H1 (cell line): ENCODE data around the gene PKN3. TPM values are rescaled to one million over a fixed set of nuclear protein-coding genes. Genes with fewer than 3 reads are reported as not detected.

Experiments used
- CTCF ChIA-PET: fragments of 300-600 bp; sonication (Branson Sonifier 250); formaldehyde crosslinking; loops from one replicate; lab custom pipeline; 2021; ENCODE audit not compliant: partially characterized antibody; lab: Charles Lee
- POLR2A ChIA-PET: fragments of 300-600 bp; sonication (Branson Sonifier 250); formaldehyde crosslinking; loops from one replicate; lab custom pipeline; 2021; ENCODE audit warnings: inconsistent platforms; ENCODE audit not compliant: partially characterized antibody; lab: Charles Lee
- DNase-seq, 2 experiments: peaks; one replicate each; pipeline versions ENCODE4 v3.0.0 to v3.0.0-alpha.2; 2010 to 2022; ENCODE audit warnings: low spot score in 2 of 2, low read depth in 1 of 2, mixed read lengths in 1 of 2
- FAIRE-seq: peaks from 2 replicates; lab custom pipeline; 2011; peaks lifted over from hg19 to GRCh38; lab: Jason Lieb, UNC
- H2AFZ ChIP-seq: 2 replicates; pipeline ENCODE4 v1.8.1; 2012; ENCODE audit warnings: low read length, inconsistent platforms
- H2AK5ac ChIP-seq: 2 replicates; pipeline ENCODE4 v1.6.1; 2013; ENCODE audit warnings: low read depth, low read length
- H2BK120ac ChIP-seq: replicated peaks from 2 replicates; pipeline ENCODE3; 2013; ENCODE audit warnings: low read depth, low read length, inconsistent platforms
- H2BK12ac ChIP-seq: 2 replicates; pipeline ENCODE4 v1.6.1; 2013; ENCODE audit warnings: low read depth, low read length
- H2BK15ac ChIP-seq: 2 replicates; pipeline ENCODE4 v1.6.1; 2013; ENCODE audit warnings: low read length
- H2BK20ac ChIP-seq: 2 replicates; pipeline ENCODE4 v1.6.1; 2013; ENCODE audit warnings: low read length
- H2BK5ac ChIP-seq: 2 replicates; pipeline ENCODE4 v1.6.1; 2013; ENCODE audit warnings: low read depth, low read length
- H3K14ac ChIP-seq: 2 replicates; pipeline ENCODE4 v1.6.1; 2013; ENCODE audit warnings: inconsistent platforms; ENCODE audit not compliant: insufficient read length
- H3K18ac ChIP-seq: 2 replicates; pipeline ENCODE4 v1.6.1; 2013; ENCODE audit warnings: low read length; ENCODE audit errors: extremely low read depth
- H3K23ac ChIP-seq: 2 replicates; pipeline ENCODE4 v1.6.1; 2013; ENCODE audit warnings: inconsistent platforms; ENCODE audit not compliant: insufficient read length
- H3K23me2 ChIP-seq: 2 replicates; pipeline ENCODE4 v1.6.1; 2013; ENCODE audit warnings: low read depth, low read length
- H3K27ac ChIP-seq: 2 replicates; pipeline ENCODE4 v1.6.1; 2011; ENCODE audit warnings: low read depth, low read length, inconsistent platforms
- H3K27me3 ChIP-seq, 4 experiments: replicated peaks in 1 of 4; 1 replicate in 1 of 4; 2 replicates in 3 of 4; pipeline versions ENCODE4 v1.6.1 to v1.8.1; 2011 to 2013; ENCODE audit warnings: low read length in 3 of 4, mild to moderate bottlenecking in 3 of 4, inconsistent platforms in 2 of 4, mixed read lengths in 2 of 4, moderate library complexity in 1 of 4; ENCODE audit not compliant: control insufficient read depth in 3 of 4, insufficient read depth in 3 of 4; ENCODE audit errors: extremely low read depth in 1 of 4
- H3K36me3 ChIP-seq, 4 experiments: 2 replicates each; pipeline versions ENCODE4 v1.6.1 to v1.8.1; 2011 to 2013; ENCODE audit warnings: mild to moderate bottlenecking in 4 of 4, low read length in 3 of 4, moderate library complexity in 2 of 4, control low read depth in 1 of 4, inconsistent platforms in 1 of 4; ENCODE audit not compliant: insufficient read depth in 4 of 4, control insufficient read depth in 2 of 4
- H3K4ac ChIP-seq: replicated peaks from 2 replicates; pipeline ENCODE3; 2013; ENCODE audit warnings: low read length, low read depth, mixed read lengths, inconsistent platforms; ENCODE audit not compliant: insufficient read length
- H3K4me1 ChIP-seq, 4 experiments: replicated peaks in 1 of 4; 1 replicate in 1 of 4; 2 replicates in 3 of 4; pipeline versions ENCODE4 v1.6.1 to v1.8.1; 2011 to 2013; ENCODE audit warnings: low read length in 3 of 4, inconsistent platforms in 2 of 4, mixed read lengths in 1 of 4; ENCODE audit not compliant: insufficient read depth in 4 of 4, control insufficient read depth in 3 of 4
- H3K4me2 ChIP-seq, 2 experiments: 2 replicates each; pipeline versions ENCODE4 v1.6.1 to v1.8.1; 2011 to 2013; ENCODE audit warnings: low read depth in 2 of 2, low read length in 2 of 2, control low read depth in 1 of 2, inconsistent platforms in 1 of 2, mild to moderate bottlenecking in 1 of 2; ENCODE audit not compliant: insufficient read depth in 1 of 2
- H3K4me3 ChIP-seq, 4 experiments: fragments of 200-600, 300-600 bp in 1 of 4; sonication (generic), shearing (Covaris generic), sonication (Bioruptor Twin) in 1 of 4; 2 replicates each; pipeline versions ENCODE4 v1.5.1 to v1.8.1; 2011 to 2016; ENCODE audit warnings: low read length in 4 of 4, low read depth in 3 of 4, control low read depth in 2 of 4, inconsistent platforms in 2 of 4, mild to moderate bottlenecking in 2 of 4, mixed read lengths in 1 of 4, moderate library complexity in 1 of 4; ENCODE audit not compliant: insufficient read depth in 2 of 4; ENCODE audit errors: extremely low read depth in 1 of 4
- H3K56ac ChIP-seq: replicated peaks from 2 replicates; pipeline ENCODE3; 2013; ENCODE audit warnings: low read depth, mild to moderate bottlenecking, mixed read lengths, low read length, inconsistent platforms; ENCODE audit not compliant: insufficient read length
- H3K79me1 ChIP-seq: 2 replicates; pipeline ENCODE4 v1.6.1; 2013; ENCODE audit warnings: low read depth, low read length, control low read depth
- H3K79me2 ChIP-seq, 2 experiments: 2 replicates each; pipeline versions ENCODE4 v1.6.1 to v1.8.1; 2012 to 2013; ENCODE audit warnings: low read length in 2 of 2, mild to moderate bottlenecking in 2 of 2, inconsistent platforms in 1 of 2; ENCODE audit not compliant: insufficient read depth in 2 of 2, control insufficient read depth in 1 of 2
- H3K9ac ChIP-seq, 4 experiments: replicated peaks in 1 of 4; 1 replicate in 1 of 4; 2 replicates in 3 of 4; pipeline versions ENCODE4 v1.6.1 to v1.8.1; 2011 to 2013; ENCODE audit warnings: low read depth in 3 of 4, low read length in 3 of 4, control low read depth in 2 of 4, mild to moderate bottlenecking in 2 of 4, moderate library complexity in 2 of 4, inconsistent platforms in 1 of 4; ENCODE audit errors: extremely low read depth in 1 of 4
- H3K9me3 ChIP-seq, 2 experiments: 2 replicates each; pipeline versions ENCODE4 v1.6.1 to v1.8.1; 2012 to 2013; ENCODE audit warnings: mild to moderate bottlenecking in 2 of 2, moderate library complexity in 2 of 2, control low read depth in 1 of 2, inconsistent platforms in 1 of 2, low read depth in 1 of 2, low read length in 1 of 2, mixed read lengths in 1 of 2; ENCODE audit not compliant: insufficient read depth in 2 of 2
- H4K20me1 ChIP-seq, 2 experiments: replicated peaks in 1 of 2; 2 replicates each; pipeline versions ENCODE3 to v1.8.1; 2011 to 2013; ENCODE audit warnings: inconsistent platforms in 2 of 2, low read length in 2 of 2, mild to moderate bottlenecking in 1 of 2; ENCODE audit not compliant: insufficient read depth in 2 of 2, control insufficient read depth in 1 of 2
- H4K5ac ChIP-seq: 2 replicates; pipeline ENCODE4 v1.6.1; 2013; ENCODE audit warnings: low read length, low read depth, mixed read lengths, inconsistent platforms; ENCODE audit not compliant: insufficient read length
- H4K8ac ChIP-seq: 2 replicates; pipeline ENCODE4 v1.8.0; 2013; ENCODE audit warnings: mild to moderate bottlenecking, moderate library complexity, low read length, inconsistent platforms; ENCODE audit not compliant: insufficient read depth; ENCODE audit errors: extremely low read depth
- H4K91ac ChIP-seq: replicated peaks from 2 replicates; pipeline ENCODE3; 2013; ENCODE audit warnings: low read length, mixed read lengths, inconsistent platforms; ENCODE audit not compliant: insufficient read length
- E2F6 ChIP-seq: IDR thresholded peaks from 2 replicates; pipeline ENCODE4 v1.6.1; 2012; ENCODE audit warnings: inconsistent platforms
- WGBS, 2 experiments: shearing (Covaris generic) in 1 of 2; methylation state at CpG; one replicate each; pipeline versions ENCODE4 v1.1.6 to v1.1.7; 2013 to 2015; ENCODE audit warnings: low lambda C conversion rate in 2 of 2, mixed read lengths in 2 of 2, inconsistent platforms in 1 of 2, low coverage in 1 of 2, missing lambda C conversion rate in 1 of 2; ENCODE audit not compliant: insufficient replicate concordance in 2 of 2, insufficient coverage in 1 of 2, insufficient read length in 1 of 2; ENCODE audit errors: extremely low coverage in 1 of 2, missing lambda C conversion rate in 1 of 2; 5-methylcytosine and 5-hydroxymethylcytosine counted together
- polyA plus RNA-seq, 7 experiments: library from polyadenylated mRNA; depleted of rRNA in 3 of 7; stranded (reverse) in 5 of 7; unstranded in 2 of 7; fragments of >200 nt in 5 of 7; fragments of 200-250 nt in 2 of 7; gene quantifications; 1 replicate in 5 of 7; 2 replicates in 1 of 7; 4 replicates in 1 of 7; pipeline versions ENCODE4 v1.2.1 to v1.2.3, GENCODE V29; 2011 to 2013; ENCODE audit warnings: missing spikeins in 2 of 7, mixed read lengths in 2 of 7
- total RNA-seq: library from RNA; stranded (reverse); fragmentation: NEBNext Ultra II Directional; extraction: Animal tissue kit (Norgen Biotek cat#: 25700); gene quantifications from 2 replicates; pipeline ENCODE4 v1.2.1, GENCODE V29; 2021

Gene PKN3
- total and polyA plus RNA-seq, 2 of the 8 experiments (the other 6 are each of a cell fraction or from before 2014, with no cell fraction given): 15.7 to 16.3 TPM

- Histone ChIP-seq H3K9me3 (no peaks in the 10 kb centered on the region), H3K4me2 (no peak overlapping the region), H2BK120ac (no peak overlapping the region), H2BK20ac (no peak overlapping the region), H2BK12ac (no peak overlapping the region), H2BK5ac (no peak overlapping the region), H4K5ac (no peak overlapping the region), H3K27me3 (no peaks in the 10 kb centered on the region), H3K27ac (no peak overlapping the region), H3K23ac (no peak overlapping the region), H2AFZ (no peak overlapping the region), H3K79me1 (peaks cover 2% of the 10 kb centered on the region; the same call in 1 of the 2 replicates), H3K4ac (no peak overlapping the region), H2BK15ac (no peak overlapping the region), H4K20me1 (no peaks in the 10 kb centered on the region), H2AK5ac (no peak overlapping the region), H3K9ac (no peak overlapping the region), H3K23me2 (peaks cover 3% of the 10 kb centered on the region; the same call in 1 of the 2 replicates), H3K14ac (no peak overlapping the region), H3K36me3 (peaks cover 0 to 2% (median under 1%) of the 10 kb centered on the region in 4 experiments; a peak in 1 of 8 replicates), H4K8ac (no peak overlapping the region), H3K56ac (peak overlapping the region; percentile 6), H3K4me3 (no peak overlapping the region), H3K4me1 (peaks cover 0 to 1% (median 0%) of the 10 kb centered on the region in 4 experiments; a peak in 1 of 7 replicates), H3K79me2 (no peaks in the 10 kb centered on the region), H4K91ac (no peak overlapping the region), H3K18ac (no peak overlapping the region)
- ChIA-PET CTCF (interaction anchor here (1.0 to 2.6 kb wide), 4 partner anchors 81 to 124 kb away, joined by 3 to 9 read pairs (median 3); no protein-coding TSS in a partner anchor), POLR2A (interaction anchor here (0.6 to 1.8 kb wide), 4 partner anchors 34 to 159 kb away, joined by 3 to 4 read pairs (median 4); no protein-coding TSS in a partner anchor)
- no peak for DNase-seq
- WGBS, 2 experiments: 92% methylated on average over 24 of the region's 27 CpGs; no CpG with 5 or more reads in 1 of the 2 experiments
- no peak for FAIRE-seq
- TF ChIP-seq E2F6: no peak
Measured at GRCh38 chr9:128729766-128730517, 27.6 kb downstream of the PKN3 start.
